Measurements from ENCODE around the gene PPFIA2. TPM values are rescaled to one million over a fixed set of nuclear protein-coding genes. Genes with fewer than 3 reads are reported as not detected.

The PPFIA2 gene
- total RNA-seq, 2 experiments from 2014 or later: not detected

DNA sequence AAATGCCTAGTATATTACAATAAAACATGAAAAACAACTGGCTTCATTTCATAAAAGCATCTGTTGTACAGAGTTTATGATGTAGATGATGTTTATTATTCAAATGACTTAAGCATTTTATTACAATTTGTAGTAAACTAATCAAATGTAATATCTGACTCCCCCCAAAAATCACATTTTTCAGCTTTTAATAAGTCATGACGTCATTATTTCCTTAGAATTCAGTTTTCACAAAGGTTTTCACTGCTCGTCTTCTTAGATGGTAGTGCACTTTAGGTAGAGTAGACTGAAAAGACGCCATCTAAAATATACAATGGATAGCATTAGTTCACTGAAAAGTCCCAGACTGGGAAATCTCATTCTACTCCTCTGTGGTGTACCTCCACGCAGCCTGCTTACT, 499.8 kb downstream of the PPFIA2 start:
- CTCF ChIA-PET: no interaction called here
- H3K9me3 Mint-ChIP-seq: no peaks in the 10 kb centered on the region
- DNase-seq: no peak
- H3K36me3 Mint-ChIP-seq (ENCODE audit: low read depth): no peaks in the 10 kb centered on the region
- no peaks in the 10 kb centered on the region for H3K27me3 Mint-ChIP-seq (ENCODE audit: low read depth)
- H3K4me1 Mint-ChIP-seq (ENCODE audit: low read depth): no peaks in the 10 kb centered on the region
- no peak overlapping the region for H3K27ac Mint-ChIP-seq
- intact Hi-C loops (cut with micrococcal nuclease): loop anchor here (2.0 kb wide), 1 partner anchor 847 kb away; no protein-coding TSS in a partner anchor
- H3K4me3 Mint-ChIP-seq: no peak overlapping the region

DNA sequence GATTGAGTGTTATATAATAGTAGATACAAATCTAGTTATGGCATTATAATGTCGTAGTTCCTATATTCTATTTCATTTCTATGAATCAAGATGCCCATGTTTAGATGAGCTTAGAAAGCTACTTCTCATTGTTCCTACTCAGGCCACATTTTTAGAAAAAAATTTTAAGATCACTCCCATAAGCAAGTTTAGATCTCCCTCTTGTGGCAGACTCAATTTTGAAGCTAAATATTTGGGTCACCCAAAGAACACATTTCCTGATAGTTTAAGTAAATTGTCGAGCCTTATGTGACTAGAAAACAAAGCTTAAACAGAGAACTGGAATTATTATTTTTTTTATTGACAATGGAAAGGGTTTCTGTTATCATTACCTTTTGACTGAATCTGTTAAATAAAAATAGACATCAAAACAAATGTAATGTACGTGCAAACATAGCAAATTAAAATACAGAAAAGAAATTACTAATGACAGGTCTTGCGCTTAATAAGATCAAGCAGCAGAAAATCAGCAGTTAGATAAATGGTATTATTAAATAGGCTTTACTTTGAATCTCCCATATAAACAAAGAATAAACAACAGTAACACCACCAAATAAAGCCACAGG, 501.1 kb downstream of the PPFIA2 start:
- Mint-ChIP-seq H3K27me3 (ENCODE audit: low read depth) (no peaks in the 10 kb centered on the region), H3K36me3 (ENCODE audit: low read depth) (no peaks in the 10 kb centered on the region), H3K27ac (no peak overlapping the region), H3K4me3 (no peak overlapping the region), H3K9me3 (no peaks in the 10 kb centered on the region), H3K4me1 (ENCODE audit: low read depth) (no peaks in the 10 kb centered on the region)
- intact Hi-C loops (cut with micrococcal nuclease): loop anchor here (2.0 kb wide), 1 partner anchor 845 kb away; no protein-coding TSS in a partner anchor
- DNase-seq: no peak
- CTCF ChIA-PET: interaction anchor here (1.1 kb wide), 1 partner anchor 57 kb away, joined by 5 read pairs; no protein-coding TSS in a partner anchor

DNA sequence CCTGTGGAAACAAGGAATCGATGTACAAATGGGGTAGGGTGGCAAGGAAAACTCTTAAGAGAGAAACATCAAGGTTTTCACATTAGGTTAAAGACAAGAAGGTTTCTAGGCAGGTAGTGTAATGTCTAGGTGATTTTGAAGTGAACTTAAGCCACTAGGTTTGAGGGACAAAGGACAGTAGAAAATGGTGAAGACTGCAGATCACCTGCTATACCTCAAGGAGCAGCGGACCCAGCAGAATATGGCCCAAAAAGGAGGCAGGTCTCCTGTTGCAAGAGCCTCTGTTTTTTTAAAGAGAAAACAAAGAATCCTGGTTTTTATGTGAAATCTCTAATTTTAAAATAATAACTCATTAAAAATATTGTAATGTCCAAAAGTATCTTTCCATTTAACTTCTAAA, 503.2 kb downstream of the PPFIA2 start:
- CTCF ChIA-PET: no interaction called here
- no peaks in the 10 kb centered on the region for H3K4me1 Mint-ChIP-seq (ENCODE audit: low read depth)
- no peak overlapping the region for H3K4me3 Mint-ChIP-seq
- H3K27me3 Mint-ChIP-seq (ENCODE audit: low read depth): no peaks in the 10 kb centered on the region
- intact Hi-C loops (cut with micrococcal nuclease): no loop called here
- H3K27ac Mint-ChIP-seq: no peak overlapping the region
- no peaks in the 10 kb centered on the region for H3K9me3 Mint-ChIP-seq
- no peak for DNase-seq
- H3K36me3 Mint-ChIP-seq (ENCODE audit: low read depth): no peaks in the 10 kb centered on the region

DNA sequence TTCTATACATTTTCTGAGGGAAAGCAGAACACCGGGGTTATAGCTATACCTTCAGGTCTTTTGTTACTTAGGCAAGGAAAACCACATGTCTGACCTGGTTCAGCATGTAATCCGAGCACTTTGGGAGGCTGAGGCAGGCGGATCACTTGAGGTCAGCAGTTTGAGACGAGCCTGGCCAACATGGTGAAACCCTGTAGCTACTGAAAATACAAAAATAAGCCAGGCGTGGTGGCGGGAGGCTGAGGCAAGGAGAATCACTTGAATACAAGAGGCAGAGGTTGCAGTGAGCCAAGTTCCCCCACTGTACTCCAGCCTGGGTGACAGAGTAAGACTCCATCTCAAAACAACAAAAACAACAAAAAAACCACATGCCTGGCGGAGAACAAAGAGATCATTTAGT, 503.7 kb downstream of the PPFIA2 start:
- no peak for DNase-seq
- Mint-ChIP-seq H3K36me3 (ENCODE audit: low read depth) (no peaks in the 10 kb centered on the region), H3K27me3 (ENCODE audit: low read depth) (no peaks in the 10 kb centered on the region), H3K9me3 (no peaks in the 10 kb centered on the region), H3K4me3 (no peak overlapping the region), H3K27ac (no peak overlapping the region), H3K4me1 (ENCODE audit: low read depth) (no peaks in the 10 kb centered on the region)
- CTCF ChIA-PET: no interaction called here
- intact Hi-C loops (cut with micrococcal nuclease): no loop called here

DNA sequence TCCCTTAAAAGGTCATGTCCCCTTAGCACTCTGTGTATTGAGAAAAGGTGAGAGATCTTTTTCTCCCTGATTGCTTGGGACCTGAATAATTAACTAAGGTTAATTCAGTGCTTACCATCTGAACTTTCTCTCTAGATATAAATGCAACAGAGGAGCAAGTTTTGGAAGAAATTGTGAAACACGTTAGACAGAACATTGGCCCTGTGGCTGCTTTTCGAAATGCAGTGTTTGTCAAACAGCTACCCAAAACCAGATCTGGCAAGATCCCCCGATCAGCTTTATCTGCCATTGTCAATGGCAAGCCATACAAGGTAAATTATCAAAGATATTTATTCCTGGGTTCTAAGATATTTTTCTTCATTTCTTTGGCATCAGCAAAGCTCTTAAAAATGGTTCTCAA, 505.8 kb downstream of the PPFIA2 start:
- H3K36me3 Mint-ChIP-seq (ENCODE audit: low read depth): no peaks in the 10 kb centered on the region
- intact Hi-C loops (cut with micrococcal nuclease): no loop called here
- no peaks in the 10 kb centered on the region for H3K4me1 Mint-ChIP-seq (ENCODE audit: low read depth)
- no peak overlapping the region for H3K4me3 Mint-ChIP-seq
- H3K9me3 Mint-ChIP-seq: peaks cover under 1% of the 10 kb centered on the region
- H3K27me3 Mint-ChIP-seq (ENCODE audit: low read depth): no peaks in the 10 kb centered on the region
- no peak for DNase-seq
- H3K27ac Mint-ChIP-seq: no peak overlapping the region
- CTCF ChIA-PET: no interaction called here

DNA sequence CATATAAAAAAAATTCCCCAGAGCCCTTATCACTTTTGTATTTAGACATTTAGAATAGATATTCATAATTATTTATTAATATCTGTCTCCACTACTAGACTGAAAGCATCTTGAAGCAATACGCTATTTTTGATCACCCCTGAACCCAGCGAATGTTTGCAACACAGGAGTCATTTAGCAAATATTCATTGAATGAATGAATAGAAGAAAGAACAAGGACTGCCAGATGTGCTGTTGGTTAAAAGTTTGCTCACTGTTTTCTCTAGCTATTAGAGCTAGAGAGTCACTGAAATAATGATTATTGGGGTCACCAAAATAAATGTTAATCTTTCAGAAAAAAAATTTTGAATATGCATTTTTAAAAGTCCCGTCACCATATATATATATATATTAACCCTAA, 506.9 kb downstream of the PPFIA2 start:
- CTCF ChIA-PET: no interaction called here
- Mint-ChIP-seq H3K36me3 (ENCODE audit: low read depth) (no peaks in the 10 kb centered on the region), H3K4me1 (ENCODE audit: low read depth) (no peaks in the 10 kb centered on the region), H3K27ac (no peak overlapping the region), H3K9me3 (peaks cover 3% of the 10 kb centered on the region), H3K4me3 (no peak overlapping the region), H3K27me3 (ENCODE audit: low read depth) (no peaks in the 10 kb centered on the region)
- DNase-seq: no peak
- intact Hi-C loops (cut with micrococcal nuclease): no loop called here

DNA sequence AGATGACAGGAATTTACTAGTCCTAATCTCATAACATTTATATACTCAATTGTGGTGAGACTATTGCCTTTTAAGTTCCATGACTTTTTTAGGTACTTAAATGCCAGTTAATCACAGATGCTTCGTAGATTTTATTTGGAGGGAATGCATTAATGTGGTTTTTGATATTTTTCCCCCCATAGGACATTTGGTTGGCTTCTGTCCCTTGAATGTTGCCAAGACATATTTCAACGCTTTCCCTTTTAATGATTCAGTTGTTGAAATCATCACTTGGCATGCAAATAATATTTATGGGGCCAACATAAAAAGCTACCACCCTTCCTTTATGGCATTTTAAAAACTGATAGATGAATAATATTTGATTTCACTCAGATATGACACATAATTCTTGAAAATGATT, 509.2 kb downstream of the PPFIA2 start:
- H3K36me3 Mint-ChIP-seq (ENCODE audit: low read depth): no peaks in the 10 kb centered on the region
- intact Hi-C loops (cut with micrococcal nuclease): no loop called here
- H3K4me3 Mint-ChIP-seq: no peak overlapping the region
- H3K9me3 Mint-ChIP-seq: peaks cover 6% of the 10 kb centered on the region
- CTCF ChIA-PET: no interaction called here
- no peak for DNase-seq
- no peak overlapping the region for H3K27ac Mint-ChIP-seq
- H3K27me3 Mint-ChIP-seq (ENCODE audit: low read depth): no peaks in the 10 kb centered on the region
- no peaks in the 10 kb centered on the region for H3K4me1 Mint-ChIP-seq (ENCODE audit: low read depth)

DNA sequence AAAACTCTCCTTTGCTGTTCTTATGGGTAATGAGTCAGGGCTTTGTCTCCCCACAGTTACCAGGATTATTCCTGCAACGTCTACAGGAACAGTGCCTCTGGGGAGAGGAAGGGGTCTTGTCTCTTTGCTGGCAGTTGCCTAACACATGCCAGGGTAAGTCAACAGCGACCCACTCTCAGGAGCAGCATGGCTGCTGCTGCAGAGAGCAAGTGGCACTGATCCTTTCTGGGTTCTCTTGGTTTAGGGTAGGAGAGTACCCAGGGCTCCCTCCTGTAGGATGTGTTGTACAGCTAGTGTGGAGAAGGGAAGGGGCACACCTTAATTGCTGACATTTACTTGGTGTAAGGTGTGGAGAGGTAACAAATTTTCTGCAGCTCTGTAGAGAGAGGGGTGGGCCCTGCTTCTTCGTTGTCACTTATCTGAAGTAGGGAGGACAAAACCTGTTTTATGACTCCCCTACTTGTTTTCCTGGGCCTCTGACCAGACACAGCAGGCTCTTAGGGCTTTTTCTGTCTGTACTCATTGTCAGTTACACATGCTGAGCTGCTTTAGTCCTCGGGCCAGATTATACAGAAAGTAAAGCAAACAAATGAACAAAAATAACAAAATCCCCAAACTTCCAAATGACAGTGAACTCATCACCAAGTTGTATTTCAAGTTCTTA, 513.1 kb downstream of the PPFIA2 start:
- Mint-ChIP-seq H3K4me3 (no peak overlapping the region), H3K9me3 (peaks cover 11% of the 10 kb centered on the region), H3K27me3 (ENCODE audit: low read depth) (no peaks in the 10 kb centered on the region), H3K36me3 (ENCODE audit: low read depth) (no peaks in the 10 kb centered on the region), H3K4me1 (ENCODE audit: low read depth) (no peaks in the 10 kb centered on the region), H3K27ac (no peak overlapping the region)
- intact Hi-C loops (cut with micrococcal nuclease): no loop called here
- CTCF ChIA-PET: no interaction called here
- no peak for DNase-seq

DNA sequence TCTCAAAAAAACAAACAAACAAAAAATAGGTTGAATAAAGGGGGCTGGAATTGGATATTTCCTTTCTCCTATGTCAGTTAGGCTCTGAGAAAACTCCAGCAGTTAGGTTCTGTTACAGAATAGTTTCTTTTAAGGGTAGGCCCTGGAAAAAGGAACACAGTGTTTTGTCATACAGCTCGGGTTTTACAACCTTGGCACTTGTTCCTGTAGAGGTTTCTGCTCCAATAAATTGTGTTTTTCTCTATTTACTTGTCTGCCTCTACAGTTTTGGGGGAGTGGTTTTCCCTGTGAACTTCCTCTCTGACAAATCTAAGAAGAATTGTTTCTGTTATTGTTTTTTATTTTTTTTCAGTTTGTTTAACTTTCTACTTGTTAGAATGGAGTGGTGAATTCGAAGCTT, 513.7 kb downstream of the PPFIA2 start:
- H3K4me1 Mint-ChIP-seq (ENCODE audit: low read depth): no peaks in the 10 kb centered on the region
- no peaks in the 10 kb centered on the region for H3K36me3 Mint-ChIP-seq (ENCODE audit: low read depth)

DNA sequence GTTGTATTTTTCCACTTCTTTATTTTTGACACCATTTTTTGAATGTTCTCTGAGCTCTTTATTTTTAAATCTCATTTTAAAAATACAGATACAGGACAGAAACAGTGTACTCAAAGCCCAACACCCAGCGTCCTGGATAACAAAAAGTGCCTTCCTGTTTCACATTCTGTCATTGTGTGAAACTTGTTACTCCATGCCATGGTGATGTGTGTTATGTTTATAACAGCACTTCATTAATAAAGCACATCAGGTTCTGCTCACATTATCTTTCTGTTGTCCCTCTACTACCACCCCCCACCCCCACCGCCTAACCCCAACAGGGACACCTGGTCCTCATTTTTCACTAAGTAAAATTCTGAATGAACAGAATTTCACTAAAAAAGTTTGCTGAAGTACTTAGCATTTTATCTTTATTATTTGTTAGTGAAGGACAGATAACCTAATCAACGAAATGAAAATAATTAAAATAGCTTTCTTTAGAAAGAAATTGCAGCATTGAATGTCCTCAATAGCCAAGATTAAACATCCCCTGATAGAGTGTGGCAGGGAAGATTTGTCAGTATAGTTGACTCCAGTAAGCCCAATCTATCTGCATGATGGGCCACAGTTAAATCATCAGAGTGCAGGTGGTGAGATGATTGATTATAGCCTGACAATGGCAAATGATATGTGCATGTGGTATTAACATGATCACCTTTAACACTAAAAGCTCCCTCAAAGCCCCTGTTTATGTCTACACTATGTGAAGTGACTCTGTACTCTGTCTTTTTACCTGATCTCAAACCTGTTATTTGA, 527.4 kb downstream of the PPFIA2 start:
- H3K36me3 Mint-ChIP-seq (ENCODE audit: low read depth): no peaks in the 10 kb centered on the region
- no peaks in the 10 kb centered on the region for H3K27me3 Mint-ChIP-seq (ENCODE audit: low read depth)

More for the DNA sequence above, 513.7 kb downstream of the PPFIA2 start:
- intact Hi-C loops (cut with micrococcal nuclease): no loop called here
- no peaks in the 10 kb centered on the region for H3K27me3 Mint-ChIP-seq (ENCODE audit: low read depth)
- H3K4me3 Mint-ChIP-seq: no peak overlapping the region
- peaks cover 11% of the 10 kb centered on the region for H3K9me3 Mint-ChIP-seq
- no peak for DNase-seq
- CTCF ChIA-PET: no interaction called here
- H3K27ac Mint-ChIP-seq: no peak overlapping the region

DNA sequence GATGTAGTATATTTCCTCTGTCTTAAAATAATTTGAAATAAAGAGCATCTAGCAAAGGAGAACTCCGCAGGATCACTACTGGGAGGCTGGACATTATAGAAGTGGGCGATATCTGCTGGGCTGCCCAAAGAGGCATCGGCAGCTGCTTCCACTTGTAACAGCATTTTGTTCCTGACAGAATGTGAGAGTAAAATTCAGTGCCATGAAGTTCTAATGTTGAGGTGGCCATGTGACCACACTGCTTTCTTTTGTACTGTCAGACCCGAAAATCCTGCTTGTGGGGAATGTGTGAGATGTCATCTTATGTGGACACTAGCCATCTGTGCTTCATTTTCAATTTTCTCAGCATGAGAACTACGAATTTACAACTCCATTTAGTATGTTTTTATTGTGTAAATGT, 529.4 kb downstream of the PPFIA2 start:
- no peak for DNase-seq
- no peaks in the 10 kb centered on the region for H3K4me1 Mint-ChIP-seq (ENCODE audit: low read depth)
- intact Hi-C loops (cut with micrococcal nuclease): no loop called here
- no peak overlapping the region for H3K27ac Mint-ChIP-seq
- peaks cover 2% of the 10 kb centered on the region for H3K9me3 Mint-ChIP-seq
- H3K36me3 Mint-ChIP-seq (ENCODE audit: low read depth): no peaks in the 10 kb centered on the region
- CTCF ChIA-PET: no interaction called here
- H3K4me3 Mint-ChIP-seq: no peak overlapping the region
- no peaks in the 10 kb centered on the region for H3K27me3 Mint-ChIP-seq (ENCODE audit: low read depth)

More for the DNA sequence above, 527.4 kb downstream of the PPFIA2 start:
- no peak for DNase-seq
- CTCF ChIA-PET: no interaction called here
- Mint-ChIP-seq H3K9me3 (peaks cover 2% of the 10 kb centered on the region), H3K4me1 (ENCODE audit: low read depth) (no peaks in the 10 kb centered on the region), H3K4me3 (no peak overlapping the region), H3K27ac (no peak overlapping the region)
- intact Hi-C loops (cut with micrococcal nuclease): no loop called here

DNA sequence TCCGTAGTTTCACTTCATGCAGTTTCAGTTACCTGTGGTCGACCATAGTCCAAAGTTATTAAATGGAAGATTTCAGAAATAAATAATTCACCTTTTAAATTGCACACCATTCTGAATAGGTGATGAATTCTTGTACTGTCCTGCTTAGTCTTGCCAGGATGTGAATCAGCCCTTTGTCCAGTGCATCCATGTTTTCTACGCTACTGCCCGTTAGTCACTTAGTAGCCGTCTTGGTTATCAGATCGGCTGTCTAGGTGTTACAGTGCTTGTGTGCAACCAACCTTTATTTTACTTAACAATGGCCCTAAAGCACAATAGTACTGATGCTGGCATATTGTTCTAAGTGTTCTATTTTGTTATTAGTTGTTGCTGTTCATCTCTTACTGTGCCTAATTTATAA, 534.5 kb downstream of the PPFIA2 start:
- Mint-ChIP-seq H3K4me3 (no peak overlapping the region), H3K27ac (no peak overlapping the region), H3K9me3 (no peaks in the 10 kb centered on the region), H3K27me3 (ENCODE audit: low read depth) (no peaks in the 10 kb centered on the region), H3K36me3 (ENCODE audit: low read depth) (no peaks in the 10 kb centered on the region), H3K4me1 (ENCODE audit: low read depth) (no peaks in the 10 kb centered on the region)
- CTCF ChIA-PET: no interaction called here
- intact Hi-C loops (cut with micrococcal nuclease): no loop called here
- DNase-seq: no peak
